Endodermal cell (in vitro differentiated cells): ENCODE measurements around the gene VAV3. TPM values are rescaled to one million over a fixed set of nuclear protein-coding genes. Genes with fewer than 3 reads are reported as not detected.

Experiments used
- DNase-seq: peaks from one replicate; pipeline ENCODE4 v3.0.0-alpha.2; 2017
- H3K27ac ChIP-seq: 2 replicates; pipeline ENCODE4 v1.5.1; 2013; ENCODE audit warnings: mild to moderate bottlenecking, low read depth, low read length, moderate library complexity
- H3K27me3 ChIP-seq: 2 replicates; pipeline ENCODE4 v1.6.1; 2013; ENCODE audit warnings: mild to moderate bottlenecking, low read length, moderate library complexity; ENCODE audit not compliant: insufficient read depth, control insufficient read depth, poor library complexity, severe bottlenecking
- H3K36me3 ChIP-seq: 2 replicates; pipeline ENCODE4 v1.7.0; 2013; ENCODE audit warnings: mild to moderate bottlenecking, low read length, moderate library complexity; ENCODE audit not compliant: control insufficient read depth, insufficient read depth
- H3K4me1 ChIP-seq: one replicate; pipeline ENCODE4 v1.7.0; 2013; ENCODE audit warnings: low read length; ENCODE audit not compliant: control insufficient read depth, insufficient read depth
- H3K4me3 ChIP-seq: 2 replicates; pipeline ENCODE4 v1.5.1; 2013; ENCODE audit warnings: mild to moderate bottlenecking, low read length, moderate library complexity
- H3K9ac ChIP-seq: 2 replicates; pipeline ENCODE4 v1.6.1; 2013; ENCODE audit warnings: mild to moderate bottlenecking, low read length, moderate library complexity; ENCODE audit not compliant: poor library complexity, severe bottlenecking; ENCODE audit errors: extremely low read depth
- H3K9me3 ChIP-seq: 2 replicates; pipeline ENCODE4 v1.6.1; 2013; ENCODE audit warnings: mild to moderate bottlenecking, low read length, moderate library complexity; ENCODE audit not compliant: control insufficient read depth
- H3K27ac Mint-ChIP-seq: 2 replicates; pipeline ENCODE4 v1.8.0; 2020; ENCODE audit warnings: mixed read lengths
- H3K27me3 Mint-ChIP-seq: 2 replicates; pipeline ENCODE4 v1.8.0; 2021; ENCODE audit warnings: mild to moderate bottlenecking, mixed read lengths; ENCODE audit not compliant: insufficient read depth
- H3K36me3 Mint-ChIP-seq: 2 replicates; pipeline ENCODE4 v1.8.0; 2020; ENCODE audit warnings: low read depth, mixed read lengths
- H3K4me1 Mint-ChIP-seq: 2 replicates; pipeline ENCODE4 v1.8.0; 2020; ENCODE audit warnings: mixed read lengths
- H3K4me3 Mint-ChIP-seq: 2 replicates; pipeline ENCODE4 v1.8.0; 2020; ENCODE audit warnings: mild to moderate bottlenecking, moderate library complexity, mixed read lengths
- H3K9me3 Mint-ChIP-seq: 2 replicates; pipeline ENCODE4 v1.8.0; 2020; ENCODE audit warnings: mild to moderate bottlenecking, mixed read lengths
- CTCF ChIP-seq: fragments of 200-600 bp; sonication (generic); conservative IDR thresholded peaks from 2 replicates; pipeline ENCODE4 v1.5.0; 2021; ENCODE audit warnings: antibody characterized with exemption, mild to moderate bottlenecking
- whole genome bisulfite sequencing, 2 experiments: methylation state at CpG; one replicate each; pipeline versions ENCODE4 v1.1.5 to v1.1.7; 2013; ENCODE audit warnings: missing lambda C conversion rate in 2 of 2, mixed read lengths in 1 of 2; ENCODE audit not compliant: insufficient coverage in 1 of 2, insufficient read length in 1 of 2; 5-methylcytosine and 5-hydroxymethylcytosine counted together
- total RNA-seq, 2 donors: library from RNA; stranded (reverse); fragmentation: NEBNext Ultra II Directional in 1 of 2; extraction: Animal tissue kit (Norgen Biotek cat#: 25700) in 1 of 2; gene quantifications; 2 replicates in 1 of 2; 3 replicates in 1 of 2; pipeline ENCODE4 v1.2.1, GENCODE V29; 2021

VAV3 gene
- total RNA-seq, 2 donors from 2014 or later, result 6.9 to 9.6 TPM

- no peak for DNase-seq
- no peak overlapping the region for H3K27ac ChIP-seq
- Mint-ChIP-seq H3K27me3 (no peaks in the 10 kb centered on the region), H3K36me3 (no peaks in the 10 kb centered on the region), H3K9me3 (no peaks in the 10 kb centered on the region), H3K4me3 (no peak overlapping the region), H3K27ac (no peak overlapping the region), H3K4me1 (peaks cover 4% of the 10 kb centered on the region)
- no peaks in the 10 kb centered on the region for H3K27me3 ChIP-seq
- TF ChIP-seq CTCF, result no peak
- WGBS, 2 experiments, result 100% methylated on average over 1 of the region's 1 CpG; no CpG with 5 or more reads in 1 of the 2 experiments
- H3K4me1 ChIP-seq, result no peaks in the 10 kb centered on the region
- no peak overlapping the region for H3K4me3 ChIP-seq
- no peak overlapping the region for H3K9ac ChIP-seq
- no peaks in the 10 kb centered on the region for H3K36me3 ChIP-seq
- H3K9me3 ChIP-seq, result no peaks in the 10 kb centered on the region
Observed at GRCh38 chr1:107588321-107588720, 376.7 kb downstream of the VAV3 start.

GRCh38 chr1:107575226-107575625 lies 389.8 kb downstream of the VAV3 start:
- Mint-ChIP-seq H3K27me3 (no peaks in the 10 kb centered on the region), H3K9me3 (no peaks in the 10 kb centered on the region), H3K4me3 (no peak overlapping the region), H3K36me3 (peaks cover 3% of the 10 kb centered on the region), H3K27ac (no peak overlapping the region), H3K4me1 (peaks cover 25% of the 10 kb centered on the region)
- Histone ChIP-seq H3K27ac (no peak overlapping the region), H3K36me3 (no peaks in the 10 kb centered on the region), H3K4me3 (no peak overlapping the region), H3K4me1 (peaks cover 7% of the 10 kb centered on the region), H3K9me3 (no peaks in the 10 kb centered on the region), H3K9ac (no peak overlapping the region), H3K27me3 (peaks cover 21% of the 10 kb centered on the region)
- no peak for TF ChIP-seq CTCF
- no peak for DNase-seq
- WGBS, 2 experiments, result 92 to 100% methylated on average over 1 to 3 of the region's 3 CpGs

GRCh38 chr1:107574044-107574443 lies 390.9 kb downstream of the VAV3 start:
- no peak for TF ChIP-seq CTCF
- no peak overlapping the region for H3K27ac ChIP-seq
- DNase-seq, result no peak
- peaks cover 14% of the 10 kb centered on the region for H3K4me1 Mint-ChIP-seq
- no peaks in the 10 kb centered on the region for H3K27me3 Mint-ChIP-seq
- H3K9me3 Mint-ChIP-seq, result no peaks in the 10 kb centered on the region
- H3K4me3 Mint-ChIP-seq, result no peak overlapping the region
- no peak overlapping the region for H3K9ac ChIP-seq
- 84 to 95% methylated on average over 3 to 6 of the region's 6 CpGs for WGBS, 2 experiments
- no peaks in the 10 kb centered on the region for H3K36me3 ChIP-seq
- H3K4me3 ChIP-seq, result no peak overlapping the region
- peaks cover 21% of the 10 kb centered on the region for H3K27me3 ChIP-seq
- peaks cover 3% of the 10 kb centered on the region for H3K36me3 Mint-ChIP-seq
- H3K4me1 ChIP-seq, result no peaks in the 10 kb centered on the region
- no peaks in the 10 kb centered on the region for H3K9me3 ChIP-seq
- no peak overlapping the region for H3K27ac Mint-ChIP-seq
